MM.1S (cell line): ENCODE results near the gene ING3.

Source experiments
- DNase-seq: peaks from one replicate; pipeline ENCODE4 v3.0.0-alpha.2; 2015
- H2AFZ ChIP-seq: fragments of 300-600 bp; sonication (generic); 2 replicates; pipeline ENCODE4 v1.6.0; 2016; ENCODE audit warnings: antibody characterized with exemption, low read length
- H3F3A ChIP-seq: fragments of 300-600 bp; sonication (generic); 2 replicates; pipeline ENCODE4 v1.6.1; 2016; ENCODE audit warnings: mild to moderate bottlenecking, antibody characterized with exemption, low read length, moderate library complexity, mixed read lengths; ENCODE audit not compliant: insufficient read depth
- H3K27ac ChIP-seq: fragments of 300-600 bp; sonication (generic); 2 replicates; pipeline ENCODE4 v1.5.1; 2016; ENCODE audit warnings: mild to moderate bottlenecking, low read length
- H3K27me3 ChIP-seq: fragments of 300-600 bp; sonication (generic); replicated peaks from 2 replicates; pipeline ENCODE4 v1.6.0; 2016; ENCODE audit warnings: low read length; ENCODE audit not compliant: insufficient read depth
- H3K36me3 ChIP-seq: fragments of 300-600 bp; sonication (generic); replicated peaks from 2 replicates; pipeline ENCODE4 v1.6.1; 2016; ENCODE audit warnings: mild to moderate bottlenecking, low read length, mixed read lengths; ENCODE audit not compliant: insufficient read depth
- H3K4me1 ChIP-seq: fragments of 300-600 bp; sonication (generic); 2 replicates; pipeline ENCODE4 v1.6.1; 2016; ENCODE audit warnings: low read length, mixed read lengths
- H3K4me2 ChIP-seq: fragments of 300-600 bp; sonication (generic); 2 replicates; pipeline ENCODE4 v1.6.0; 2016; ENCODE audit warnings: low read depth, low read length
- H3K4me3 ChIP-seq: fragments of 300-600 bp; sonication (generic); 2 replicates; pipeline ENCODE4 v1.5.1; 2016; ENCODE audit warnings: low read length, mixed read lengths
- H3K79me2 ChIP-seq: fragments of 300-600 bp; sonication (generic); 2 replicates; pipeline ENCODE4 v1.6.1; 2016; ENCODE audit warnings: mixed run types, low read length, mixed read lengths
- H3K9ac ChIP-seq: fragments of 300-600 bp; sonication (generic); 2 replicates; pipeline ENCODE4 v1.6.1; 2016; ENCODE audit warnings: low read length, mixed read lengths
- H3K9me2 ChIP-seq: fragments of 300-600 bp; sonication (generic); replicated peaks from 2 replicates; pipeline ENCODE4 v1.6.1; 2016; ENCODE audit warnings: mild to moderate bottlenecking, low read length, mixed read lengths; ENCODE audit not compliant: insufficient read depth
- H3K9me3 ChIP-seq: fragments of 300-600 bp; sonication (generic); replicated peaks from 2 replicates; pipeline ENCODE4 v1.6.1; 2016; ENCODE audit warnings: mild to moderate bottlenecking, low read length, mixed read lengths; ENCODE audit not compliant: insufficient read depth
- H4K20me1 ChIP-seq: fragments of 300-600 bp; sonication (generic); 2 replicates; pipeline ENCODE4 v1.6.1; 2016; ENCODE audit warnings: mild to moderate bottlenecking, low read length, moderate library complexity, mixed read lengths; ENCODE audit not compliant: insufficient read depth
- EZH2 ChIP-seq: fragments of 300-600 bp; sonication (generic); optimal IDR thresholded peaks from 2 replicates; pipeline ENCODE3; 2017; ENCODE audit warnings: low read depth, mild to moderate bottlenecking, antibody characterized with exemption, low read length, mixed read lengths
- EZH2phosphoT487 ChIP-seq: fragments of 300-600 bp; sonication (generic); IDR thresholded peaks from 2 replicates; pipeline ENCODE4 v1.6.1; 2018; ENCODE audit warnings: antibody characterized with exemption, low read length
- TF ChIP-seq, protein P1 (sequence below): fragments of 300-600 bp; sonication (generic); IDR thresholded peaks from 2 replicates; pipeline ENCODE4 v1.5.1; 2016; ENCODE audit warnings: antibody characterized with exemption, low read length, mixed read lengths

Gene ING3

DNA sequence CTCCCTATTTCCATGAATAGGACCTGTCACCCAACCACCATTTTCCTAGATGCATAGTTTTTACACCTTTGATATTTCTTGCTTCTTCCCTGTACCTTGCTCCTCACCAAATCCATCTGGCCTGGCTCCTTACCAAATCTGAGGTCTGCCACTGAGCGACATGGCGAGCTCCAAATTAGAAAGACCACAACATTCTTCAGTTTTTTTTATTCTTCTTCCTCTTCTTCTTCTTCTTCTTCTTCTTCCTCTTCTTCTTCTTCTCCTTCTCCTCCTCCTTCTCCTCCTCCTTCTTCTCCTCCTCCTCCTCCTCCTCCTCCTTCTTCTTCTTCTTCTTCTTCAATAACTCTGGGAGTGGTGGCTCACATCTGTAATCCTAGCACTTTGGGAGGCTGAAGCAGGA, 45.1 kb downstream of the ING3 start:
- Histone ChIP-seq H3K36me3 (no peaks in the 10 kb centered on the region), H3K9me3 (no peaks in the 10 kb centered on the region), H3K9me2 (no peaks in the 10 kb centered on the region), H4K20me1 (no peaks in the 10 kb centered on the region), H3K4me1 (peaks cover 63% of the 10 kb centered on the region), H3F3A (peaks cover 28% of the 10 kb centered on the region), H3K79me2 (no peaks in the 10 kb centered on the region), H3K9ac (no peak overlapping the region), H3K4me3 (no peak overlapping the region), H3K27ac (no peak overlapping the region), H3K4me2 (no peak overlapping the region), H2AFZ (no peak overlapping the region), H3K27me3 (no peaks in the 10 kb centered on the region)
- TF ChIP-seq, protein P1, sequence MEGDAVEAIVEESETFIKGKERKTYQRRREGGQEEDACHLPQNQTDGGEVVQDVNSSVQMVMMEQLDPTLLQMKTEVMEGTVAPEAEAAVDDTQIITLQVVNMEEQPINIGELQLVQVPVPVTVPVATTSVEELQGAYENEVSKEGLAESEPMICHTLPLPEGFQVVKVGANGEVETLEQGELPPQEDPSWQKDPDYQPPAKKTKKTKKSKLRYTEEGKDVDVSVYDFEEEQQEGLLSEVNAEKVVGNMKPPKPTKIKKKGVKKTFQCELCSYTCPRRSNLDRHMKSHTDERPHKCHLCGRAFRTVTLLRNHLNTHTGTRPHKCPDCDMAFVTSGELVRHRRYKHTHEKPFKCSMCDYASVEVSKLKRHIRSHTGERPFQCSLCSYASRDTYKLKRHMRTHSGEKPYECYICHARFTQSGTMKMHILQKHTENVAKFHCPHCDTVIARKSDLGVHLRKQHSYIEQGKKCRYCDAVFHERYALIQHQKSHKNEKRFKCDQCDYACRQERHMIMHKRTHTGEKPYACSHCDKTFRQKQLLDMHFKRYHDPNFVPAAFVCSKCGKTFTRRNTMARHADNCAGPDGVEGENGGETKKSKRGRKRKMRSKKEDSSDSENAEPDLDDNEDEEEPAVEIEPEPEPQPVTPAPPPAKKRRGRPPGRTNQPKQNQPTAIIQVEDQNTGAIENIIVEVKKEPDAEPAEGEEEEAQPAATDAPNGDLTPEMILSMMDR, result no peak
- TF ChIP-seq EZH2phosphoT487 (no peak), EZH2 (no peak)
- no peak for DNase-seq

DNA sequence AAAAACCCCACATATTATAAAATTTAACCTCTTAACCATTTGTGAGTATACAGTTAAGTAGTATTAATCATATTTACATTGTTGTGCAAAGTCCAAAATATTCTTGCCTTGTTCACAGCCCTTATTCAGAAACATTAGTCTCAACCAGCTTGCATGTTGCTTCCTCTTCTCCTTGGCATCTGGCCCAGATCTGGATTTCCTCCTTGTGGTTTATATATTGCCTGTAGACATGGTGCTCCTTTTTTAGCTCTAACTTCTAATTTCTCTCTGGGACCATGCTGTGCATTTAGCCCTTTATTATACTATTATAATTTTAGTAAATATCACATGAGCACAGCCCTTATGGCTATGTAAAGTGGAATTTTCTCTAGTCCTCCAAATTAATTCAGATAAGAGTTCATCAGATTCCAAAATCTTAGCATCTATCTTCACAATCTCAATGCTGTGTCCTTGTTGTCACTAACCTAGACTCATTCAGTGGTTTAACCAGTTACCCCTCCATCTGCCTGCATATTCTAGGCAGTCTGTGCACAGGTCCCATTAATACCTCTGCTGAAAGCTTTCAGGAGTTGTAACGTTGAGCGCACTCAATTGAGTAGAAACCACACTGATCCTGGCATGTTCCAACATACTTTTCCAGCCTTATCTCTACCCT, 45.9 kb downstream of the ING3 start:
- Histone ChIP-seq H3K4me1 (peaks cover 56% of the 10 kb centered on the region), H3K4me3 (no peak overlapping the region), H3F3A (peaks cover 20% of the 10 kb centered on the region), H3K9me3 (no peaks in the 10 kb centered on the region), H4K20me1 (no peaks in the 10 kb centered on the region), H3K9ac (no peak overlapping the region), H2AFZ (no peak overlapping the region), H3K27me3 (no peaks in the 10 kb centered on the region), H3K36me3 (no peaks in the 10 kb centered on the region), H3K27ac (peak overlapping the region; percentile 31; the same call in 1 of the 2 replicates), H3K9me2 (no peaks in the 10 kb centered on the region), H3K4me2 (peak overlapping the region; percentile 10; the same call in 1 of the 2 replicates), H3K79me2 (no peaks in the 10 kb centered on the region)
- TF ChIP-seq, protein P1, result no peak
- TF ChIP-seq EZH2, result no peak
- DNase-seq, result peak; percentile 77

DNA sequence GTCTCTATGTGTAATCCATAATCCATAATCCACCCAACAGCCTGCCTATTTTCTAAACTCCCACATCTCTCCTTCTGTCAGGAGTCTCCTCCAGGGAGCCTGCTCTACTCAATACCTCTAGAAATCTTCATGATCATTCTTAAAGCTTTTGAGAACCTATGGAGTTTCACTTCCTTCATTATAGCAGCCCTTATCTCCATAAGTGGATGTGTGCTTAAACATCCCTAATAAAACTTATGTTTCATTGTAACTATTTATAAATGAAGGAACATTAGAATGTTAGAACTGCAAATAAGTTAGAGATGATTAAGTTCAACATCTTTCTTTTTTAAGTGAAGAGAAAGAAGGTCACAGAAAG, 46.4 kb downstream of the ING3 start:
- Histone ChIP-seq H2AFZ (no peak overlapping the region), H3K9me3 (no peaks in the 10 kb centered on the region), H3F3A (peaks cover 19% of the 10 kb centered on the region; the same call in 1 of the 2 replicates), H3K9me2 (no peaks in the 10 kb centered on the region), H3K79me2 (no peaks in the 10 kb centered on the region), H4K20me1 (no peaks in the 10 kb centered on the region), H3K27ac (peak overlapping the region; percentile 31; the same call in 1 of the 2 replicates), H3K9ac (no peak overlapping the region), H3K27me3 (no peaks in the 10 kb centered on the region), H3K36me3 (no peaks in the 10 kb centered on the region), H3K4me3 (no peak overlapping the region), H3K4me1 (peaks cover 51% of the 10 kb centered on the region), H3K4me2 (peak overlapping the region; percentile 10; the same call in 1 of the 2 replicates)
- TF ChIP-seq EZH2phosphoT487, result no peak
- TF ChIP-seq, protein P1, result no peak
- no peak for TF ChIP-seq EZH2
- DNase-seq, result peak; percentile 26
